Tibial artery (tissue), 4 donors: ENCODE results near the gene LDLR.

Experiments
- DNase-seq, 2 donors: peaks; one replicate each; pipeline ENCODE4 v3.0.0-alpha.2; 2019
- H3K27ac ChIP-seq, 2 donors: fragments of 200-600 bp; sonication (generic) in 1 of 2; 1 replicate in 1 of 2; 2 replicates in 1 of 2; pipeline ENCODE4 v1.5.1; 2018 to 2019; ENCODE audit warnings: mild to moderate bottlenecking in 1 of 2
- H3K27me3 ChIP-seq, 2 donors: fragments of 200-600 bp; sonication (generic) in 1 of 2; one replicate each; pipeline versions ENCODE4 v1.5.1 to v1.6.0; 2016 to 2019
- H3K36me3 ChIP-seq, 3 donors: fragments of 200-600 bp; sonication (generic) in 2 of 3; one replicate each; pipeline ENCODE4 v1.5.1; 2016 to 2019; ENCODE audit warnings: mild to moderate bottlenecking in 2 of 3
- H3K4me1 ChIP-seq, 4 donors: fragments of 200-600 bp; sonication (generic) in 2 of 4; 1 replicate in 3 of 4; 2 replicates in 1 of 4; pipeline ENCODE4 v1.5.1; 2016 to 2019
- H3K4me3 ChIP-seq, 2 donors: fragments of 200-600 bp; sonication (generic) in 1 of 2; 1 replicate in 1 of 2; 2 replicates in 1 of 2; pipeline ENCODE4 v1.5.1; 2018 to 2019; ENCODE audit warnings: mild to moderate bottlenecking in 2 of 2
- H3K9me3 ChIP-seq, 3 donors: fragments of 200-600 bp; sonication (generic) in 1 of 3; one replicate each; pipeline ENCODE4 v1.5.1; 2016 to 2019
- CTCF ChIP-seq, 2 experiments: fragments of 200-600 bp in 1 of 2; fragments of 450-650 bp in 1 of 2; IDR thresholded peaks; one replicate each; pipeline ENCODE4 v1.5.1; 2017 to 2019; ENCODE audit warnings: antibody characterized with exemption in 2 of 2, mild to moderate bottlenecking in 1 of 2, moderate library complexity in 1 of 2
- intact Hi-C: fragments of 100-400 bp; cut with DNase I; formaldehyde crosslinking; loops from one replicate; pipeline ENCODE4 v1.15.0; 2023; ENCODE audit warnings: low total_unique reads

Gene LDLR

GRCh38 chr19:11171144-11171543, 81.9 kb downstream of the LDLR start:
- DNase-seq: peak in 1 of 2 donors; percentile 86
- H3K27me3 ChIP-seq: no peaks in the 10 kb centered on the region
- no peak overlapping the region for H3K4me3 ChIP-seq
- H3K4me1 ChIP-seq: peaks cover 0 to 65% (median 56%) of the 10 kb centered on the region in 4 donors
- no peaks in the 10 kb centered on the region for H3K9me3 ChIP-seq
- peak overlapping the region; percentile 87 to 88 for H3K27ac ChIP-seq
- peaks cover 90 to 95% (median 91%) of the 10 kb centered on the region in 3 donors for H3K36me3 ChIP-seq
- TF ChIP-seq CTCF (IDR thresholded peaks at IDR 0.05): no peak
- intact Hi-C loops: no loop called here

- H3K4me1 ChIP-seq: peaks cover 0 to 50% (median 43%) of the 10 kb centered on the region in 4 donors
- no peak overlapping the region for H3K4me3 ChIP-seq
- peaks cover 92 to 96% (median 92%) of the 10 kb centered on the region in 3 donors for H3K36me3 ChIP-seq
- no peak for DNase-seq
- no peaks in the 10 kb centered on the region for H3K27me3 ChIP-seq
- TF ChIP-seq CTCF (IDR thresholded peaks at IDR 0.05): no peak
- H3K9me3 ChIP-seq: no peaks in the 10 kb centered on the region
- peak overlapping the region; percentile 87 to 88 for H3K27ac ChIP-seq
- intact Hi-C loops: no loop called here
Measured at GRCh38 chr19:11172576-11172975, 83.3 kb downstream of the LDLR start.

DNA sequence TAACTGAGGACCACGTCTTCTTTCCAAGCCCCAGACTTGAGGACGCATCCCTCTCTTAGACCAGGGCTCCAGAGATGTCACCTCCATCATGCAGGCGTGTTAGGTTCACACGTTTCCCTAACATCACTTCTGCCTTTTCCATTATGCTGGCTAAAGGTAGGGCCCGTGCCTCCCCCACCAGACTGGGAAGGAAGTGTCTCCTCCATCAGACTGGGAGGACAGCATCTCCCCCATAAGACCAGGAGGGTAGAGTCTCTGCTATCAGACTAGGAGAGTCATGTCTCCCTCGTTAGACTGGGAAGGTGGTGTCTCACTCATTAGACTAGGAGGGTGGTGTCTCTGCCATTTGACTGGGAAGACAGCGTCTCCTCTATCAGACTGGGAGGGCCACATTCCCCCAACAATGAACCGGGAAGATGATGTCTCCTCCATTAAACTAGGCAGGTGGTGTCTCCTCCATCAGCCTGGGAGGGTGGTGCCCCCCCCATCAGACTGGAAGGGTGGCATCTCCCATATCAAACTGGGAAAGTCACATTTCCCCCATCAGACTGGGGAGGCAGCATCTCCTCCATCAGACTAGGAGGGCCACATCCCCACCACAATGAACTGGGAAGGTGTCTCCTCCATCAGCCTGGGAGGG, 84.4 kb downstream of the LDLR start:
- H3K27me3 ChIP-seq: no peaks in the 10 kb centered on the region
- no peaks in the 10 kb centered on the region for H3K9me3 ChIP-seq
- intact Hi-C loops: no loop called here
- peak overlapping the region; percentile 87 to 88 for H3K27ac ChIP-seq
- DNase-seq: no peak
- H3K4me3 ChIP-seq: no peak overlapping the region
- peaks cover 0 to 45% (median 39%) of the 10 kb centered on the region in 4 donors for H3K4me1 ChIP-seq
- TF ChIP-seq CTCF (IDR thresholded peaks at IDR 0.05): no peak
- peaks cover 92 to 99% (median 93%) of the 10 kb centered on the region in 3 donors for H3K36me3 ChIP-seq

- peaks cover 87 to 96% (median 87%) of the 10 kb centered on the region in 3 donors for H3K36me3 ChIP-seq
- H3K27ac ChIP-seq: peak overlapping the region in 1 of 2 donors; percentile 87
- no peak for DNase-seq
- no peak overlapping the region for H3K4me3 ChIP-seq
- intact Hi-C loops: no loop called here
- H3K27me3 ChIP-seq: no peaks in the 10 kb centered on the region
- H3K4me1 ChIP-seq: peaks cover 0 to 45% (median 40%) of the 10 kb centered on the region in 4 donors
- no peaks in the 10 kb centered on the region for H3K9me3 ChIP-seq
- no peak for TF ChIP-seq CTCF (IDR thresholded peaks at IDR 0.05)
Measured at GRCh38 chr19:11174336-11174735, 85.1 kb downstream of the LDLR start.

- no peak for DNase-seq
- Histone ChIP-seq H3K36me3 (peaks cover 71 to 81% (median 72%) of the 10 kb centered on the region in 3 donors), H3K4me1 (peaks cover 4 to 45% (median 38%) of the 10 kb centered on the region in 4 donors), H3K27me3 (no peaks in the 10 kb centered on the region), H3K9me3 (no peaks in the 10 kb centered on the region), H3K4me3 (no peak overlapping the region), H3K27ac (peak overlapping the region; percentile 37 to 41)
- TF ChIP-seq CTCF (IDR thresholded peaks at IDR 0.05): no peak
- intact Hi-C loops: no loop called here
Measured at GRCh38 chr19:11175920-11176319, 86.7 kb downstream of the LDLR start.
